GM12891 (cell line): ENCODE measurements around the gene MYO18A.

Experiments
- POLR2A ChIP-seq: IDR thresholded peaks from 2 replicates; pipeline ENCODE4 v1.6.1; 2011; ENCODE audit warnings: low read depth, low read length, control low read depth
- POLR2AphosphoS5 ChIP-seq: IDR thresholded peaks from 2 replicates; pipeline ENCODE4 v1.6.1; 2011; ENCODE audit warnings: low read depth, low read length, control low read depth
- SPI1 ChIP-seq: IDR thresholded peaks from 2 replicates; pipeline ENCODE4 v1.6.1; 2011; ENCODE audit warnings: low read depth, low read length, control low read depth
- TAF1 ChIP-seq: IDR thresholded peaks from 2 replicates; pipeline ENCODE4 v1.6.1; 2011; ENCODE audit warnings: low read depth, low read length, control low read depth

DNA sequence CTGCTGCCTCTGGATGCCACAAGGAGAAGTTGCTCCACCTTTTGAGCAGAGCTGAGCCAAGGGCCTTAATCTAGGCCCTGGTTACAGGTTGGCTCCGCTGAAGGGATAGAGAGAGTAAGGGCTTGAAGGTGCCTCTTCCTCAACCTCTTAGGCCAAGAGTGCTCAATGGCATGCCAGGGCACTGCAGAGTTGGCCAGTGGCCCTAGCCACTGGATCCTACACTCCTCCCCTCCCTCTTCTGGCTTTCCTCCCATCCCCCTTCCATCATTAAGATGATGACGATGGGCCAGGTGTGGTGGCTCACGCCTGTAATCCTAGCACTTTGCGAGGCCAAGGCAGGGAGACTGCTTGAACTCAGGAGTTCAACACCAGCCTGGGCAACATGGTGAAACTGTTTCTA is 50.5 kb downstream of the MYO18A start:
- TF ChIP-seq POLR2A (no peak), POLR2AphosphoS5 (no peak), SPI1 (no peak), TAF1 (no peak)
